ENCODE data around the gene PALLD.

DNA sequence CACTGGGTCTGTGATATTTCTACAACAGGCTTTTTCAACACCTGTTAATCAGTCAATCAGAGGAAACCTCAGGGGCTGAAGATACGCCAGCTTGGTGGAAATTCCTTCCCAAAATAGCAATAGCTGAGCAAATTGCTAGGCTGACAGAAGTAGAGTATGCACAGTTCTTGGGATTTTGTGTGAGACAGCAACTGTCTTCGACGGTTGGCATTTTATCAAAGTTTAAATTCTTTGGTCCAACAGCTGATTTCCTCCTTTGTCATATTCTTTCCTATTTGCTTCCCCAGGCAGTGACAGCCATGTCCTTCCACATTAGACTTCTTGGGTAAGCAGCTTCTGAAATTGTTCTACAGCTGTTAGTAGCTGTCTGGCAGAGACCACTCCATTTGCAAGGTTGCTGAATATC lies 8.0 kb upstream of the PALLD start:
- TF ChIP-seq, protein P1, sequence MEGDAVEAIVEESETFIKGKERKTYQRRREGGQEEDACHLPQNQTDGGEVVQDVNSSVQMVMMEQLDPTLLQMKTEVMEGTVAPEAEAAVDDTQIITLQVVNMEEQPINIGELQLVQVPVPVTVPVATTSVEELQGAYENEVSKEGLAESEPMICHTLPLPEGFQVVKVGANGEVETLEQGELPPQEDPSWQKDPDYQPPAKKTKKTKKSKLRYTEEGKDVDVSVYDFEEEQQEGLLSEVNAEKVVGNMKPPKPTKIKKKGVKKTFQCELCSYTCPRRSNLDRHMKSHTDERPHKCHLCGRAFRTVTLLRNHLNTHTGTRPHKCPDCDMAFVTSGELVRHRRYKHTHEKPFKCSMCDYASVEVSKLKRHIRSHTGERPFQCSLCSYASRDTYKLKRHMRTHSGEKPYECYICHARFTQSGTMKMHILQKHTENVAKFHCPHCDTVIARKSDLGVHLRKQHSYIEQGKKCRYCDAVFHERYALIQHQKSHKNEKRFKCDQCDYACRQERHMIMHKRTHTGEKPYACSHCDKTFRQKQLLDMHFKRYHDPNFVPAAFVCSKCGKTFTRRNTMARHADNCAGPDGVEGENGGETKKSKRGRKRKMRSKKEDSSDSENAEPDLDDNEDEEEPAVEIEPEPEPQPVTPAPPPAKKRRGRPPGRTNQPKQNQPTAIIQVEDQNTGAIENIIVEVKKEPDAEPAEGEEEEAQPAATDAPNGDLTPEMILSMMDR (IDR thresholded peaks at IDR 0.05), result no peak
- TF ChIP-seq POLR2A (IDR thresholded peaks at IDR 0.05), result no peak
